ENCODE results near the gene SPP1. TPM values are rescaled to one million over a fixed set of nuclear protein-coding genes. Genes with fewer than 3 reads are reported as not detected.

The SPP1 gene
- total RNA-seq, 2 experiments from 2014 or later, result not detected

DNA sequence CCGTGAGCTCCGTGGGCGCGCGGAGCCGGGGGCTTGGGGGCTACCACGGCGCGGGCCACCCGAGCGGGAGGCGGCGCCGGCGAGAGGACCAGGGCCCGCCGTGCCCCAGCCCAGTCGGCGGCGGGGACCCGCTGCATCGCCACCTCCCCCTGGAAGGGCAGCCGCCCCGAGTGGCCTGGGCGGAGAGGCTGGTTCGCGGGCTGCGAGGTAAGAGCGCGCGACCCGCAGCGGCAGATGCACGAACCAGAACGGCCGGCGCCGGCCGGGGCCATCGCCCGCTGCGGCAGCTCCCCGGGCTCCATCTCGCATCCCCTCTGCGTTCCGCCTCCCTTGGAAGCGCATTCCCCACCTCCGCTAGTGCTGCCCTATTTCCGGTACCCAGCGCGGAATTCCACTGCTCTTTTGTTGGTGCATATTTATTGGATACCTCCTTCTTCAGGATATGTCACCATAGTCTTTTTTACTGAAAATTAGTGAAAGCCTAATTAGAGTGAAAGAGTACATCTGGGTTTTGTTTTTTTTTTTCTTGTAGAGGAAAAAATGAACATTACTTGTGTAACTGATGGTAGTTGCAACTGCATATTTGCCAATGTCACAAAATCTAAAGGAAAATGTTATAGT lies 32.7 kb downstream of the SPP1 start:
- ChIA-PET POLR2A (no interaction called here), CTCF (no interaction called here)
- H3K36me3 Mint-ChIP-seq (ENCODE audit: low read depth), result peaks cover 9% of the 10 kb centered on the region
- peak overlapping the region; percentile 97 for H3K4me3 Mint-ChIP-seq
- H3K4me1 Mint-ChIP-seq (ENCODE audit: low read depth), result peaks cover 35% of the 10 kb centered on the region
- no peaks in the 10 kb centered on the region for H3K9me3 ChIP-seq (ENCODE audit: control insufficient read depth in 1 of 2, insufficient read depth in 1 of 2, low read length in 2 of 2)
- TF ChIP-seq, protein P1, sequence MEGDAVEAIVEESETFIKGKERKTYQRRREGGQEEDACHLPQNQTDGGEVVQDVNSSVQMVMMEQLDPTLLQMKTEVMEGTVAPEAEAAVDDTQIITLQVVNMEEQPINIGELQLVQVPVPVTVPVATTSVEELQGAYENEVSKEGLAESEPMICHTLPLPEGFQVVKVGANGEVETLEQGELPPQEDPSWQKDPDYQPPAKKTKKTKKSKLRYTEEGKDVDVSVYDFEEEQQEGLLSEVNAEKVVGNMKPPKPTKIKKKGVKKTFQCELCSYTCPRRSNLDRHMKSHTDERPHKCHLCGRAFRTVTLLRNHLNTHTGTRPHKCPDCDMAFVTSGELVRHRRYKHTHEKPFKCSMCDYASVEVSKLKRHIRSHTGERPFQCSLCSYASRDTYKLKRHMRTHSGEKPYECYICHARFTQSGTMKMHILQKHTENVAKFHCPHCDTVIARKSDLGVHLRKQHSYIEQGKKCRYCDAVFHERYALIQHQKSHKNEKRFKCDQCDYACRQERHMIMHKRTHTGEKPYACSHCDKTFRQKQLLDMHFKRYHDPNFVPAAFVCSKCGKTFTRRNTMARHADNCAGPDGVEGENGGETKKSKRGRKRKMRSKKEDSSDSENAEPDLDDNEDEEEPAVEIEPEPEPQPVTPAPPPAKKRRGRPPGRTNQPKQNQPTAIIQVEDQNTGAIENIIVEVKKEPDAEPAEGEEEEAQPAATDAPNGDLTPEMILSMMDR (IDR thresholded peaks at IDR 0.05), result no peak
- no peaks in the 10 kb centered on the region for H3K27me3 Mint-ChIP-seq
- DNase-seq (peak in 6 of 14 experiments; percentile 8 to 37 (median 28)), ATAC-seq (ENCODE audit: poor library complexity) (no peak)
- H3K9me3 Mint-ChIP-seq, result no peaks in the 10 kb centered on the region
- no peak overlapping the region for H3K27ac ChIP-seq (ENCODE audit: low read depth in 1 of 2, low read length in 2 of 2)
- intact Hi-C loops (cut with DNase I, micrococcal nuclease), result loop anchor here in 1 of 2 experiments (10.0 kb wide), 1 partner anchor 1107 kb away; the partner anchor contains the start of gene TIGD2
- no peaks in the 10 kb centered on the region for H3K27me3 ChIP-seq (ENCODE audit: control insufficient read depth in 1 of 2, insufficient read depth in 2 of 2, low read length in 2 of 2)
- peaks cover 8% of the 10 kb centered on the region for H3K4me1 ChIP-seq (ENCODE audit: insufficient read depth, low read length)
- H3K27ac Mint-ChIP-seq, result no peak overlapping the region
- H3K36me3 ChIP-seq (ENCODE audit: insufficient read depth, low read length), result no peaks in the 10 kb centered on the region
- H3K4me3 ChIP-seq (ENCODE audit: low read length), result peak overlapping the region; percentile 43

DNA sequence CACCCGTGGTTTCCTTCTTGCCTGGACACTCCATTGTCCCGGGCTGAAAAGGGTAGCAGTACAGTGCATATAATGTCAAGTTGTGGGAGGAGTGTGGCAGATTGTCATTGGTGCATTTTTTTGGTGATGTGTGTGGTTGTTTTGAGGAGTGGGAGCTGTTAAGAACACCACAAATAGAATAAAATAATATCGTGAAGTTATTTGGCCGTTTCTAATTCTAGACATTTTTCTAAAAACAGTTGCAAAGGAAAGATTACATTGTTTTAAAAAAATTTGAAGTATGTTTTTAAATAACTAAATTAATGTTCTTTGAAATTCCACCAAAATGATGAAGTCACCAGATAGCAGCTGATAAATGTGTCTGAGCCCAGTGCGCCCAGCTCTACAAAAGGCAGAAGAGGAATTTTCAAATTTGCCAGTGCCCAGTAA lies 33.2 kb downstream of the SPP1 start:
- Mint-ChIP-seq H3K4me1 (ENCODE audit: low read depth) (peaks cover 36% of the 10 kb centered on the region), H3K4me3 (peak overlapping the region; percentile 97), H3K9me3 (no peaks in the 10 kb centered on the region), H3K36me3 (ENCODE audit: low read depth) (peaks cover 9% of the 10 kb centered on the region), H3K27ac (no peak overlapping the region), H3K27me3 (no peaks in the 10 kb centered on the region)
- intact Hi-C loops (cut with DNase I, micrococcal nuclease), result loop anchor here in 1 of 2 experiments (10.0 kb wide), 1 partner anchor 1106 kb away; the partner anchor contains the start of gene TIGD2
- POLR2A ChIA-PET, result no interaction called here
- no peak overlapping the region for H3K27ac ChIP-seq (ENCODE audit: low read depth in 1 of 2, low read length in 2 of 2)
- H3K4me3 ChIP-seq (ENCODE audit: low read length), result peak overlapping the region; percentile 43
- TF ChIP-seq, protein P1 (IDR thresholded peaks at IDR 0.05), result no peak
- H3K9me3 ChIP-seq (ENCODE audit: control insufficient read depth in 1 of 2, insufficient read depth in 1 of 2, low read length in 2 of 2), result no peaks in the 10 kb centered on the region
- DNase-seq (no peak), ATAC-seq (ENCODE audit: poor library complexity) (no peak)
- peaks cover 8% of the 10 kb centered on the region for H3K4me1 ChIP-seq (ENCODE audit: insufficient read depth, low read length)
- CTCF ChIA-PET, result no interaction called here
- H3K36me3 ChIP-seq (ENCODE audit: insufficient read depth, low read length), result no peaks in the 10 kb centered on the region
- no peaks in the 10 kb centered on the region for H3K27me3 ChIP-seq (ENCODE audit: control insufficient read depth in 1 of 2, insufficient read depth in 2 of 2, low read length in 2 of 2)

DNA sequence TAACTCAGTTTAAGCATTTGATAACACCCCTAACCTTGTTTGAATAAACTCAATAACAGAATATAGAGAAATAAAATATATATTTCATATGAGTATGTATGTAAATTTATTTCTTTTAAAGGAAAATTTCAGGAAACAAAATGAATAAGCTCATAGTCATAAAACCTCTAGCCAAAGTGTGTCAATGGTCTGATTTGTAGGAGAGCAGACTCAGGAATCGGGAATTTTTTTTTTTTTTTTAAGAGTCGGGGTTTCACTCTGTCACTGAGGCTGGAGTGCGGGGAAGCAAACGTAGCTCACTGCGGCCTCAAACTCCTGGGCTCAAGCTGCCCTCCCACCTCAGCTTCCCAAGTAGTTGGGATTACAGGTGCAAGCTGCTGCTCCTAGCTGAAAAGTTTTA lies 34.4 kb downstream of the SPP1 start:
- TF ChIP-seq, protein P1 (IDR thresholded peaks at IDR 0.05), result no peak

More for the DNA sequence above, 34.4 kb downstream of the SPP1 start:
- Mint-ChIP-seq H3K4me3 (no peak overlapping the region), H3K27ac (no peak overlapping the region), H3K9me3 (no peaks in the 10 kb centered on the region), H3K36me3 (ENCODE audit: low read depth) (peaks cover 9% of the 10 kb centered on the region), H3K27me3 (no peaks in the 10 kb centered on the region), H3K4me1 (ENCODE audit: low read depth) (peaks cover 36% of the 10 kb centered on the region)
- DNase-seq (no peak), ATAC-seq (ENCODE audit: poor library complexity) (no peak)
- peaks cover 8% of the 10 kb centered on the region for H3K4me1 ChIP-seq (ENCODE audit: insufficient read depth, low read length)
- no peak overlapping the region for H3K4me3 ChIP-seq (ENCODE audit: low read length)
- H3K27me3 ChIP-seq (ENCODE audit: control insufficient read depth in 1 of 2, insufficient read depth in 2 of 2, low read length in 2 of 2), result no peaks in the 10 kb centered on the region
- ChIA-PET POLR2A (no interaction called here), CTCF (no interaction called here)
- H3K9me3 ChIP-seq (ENCODE audit: control insufficient read depth in 1 of 2, insufficient read depth in 1 of 2, low read length in 2 of 2), result no peaks in the 10 kb centered on the region
- no peaks in the 10 kb centered on the region for H3K36me3 ChIP-seq (ENCODE audit: insufficient read depth, low read length)
- intact Hi-C loops (cut with DNase I, micrococcal nuclease), result loop anchor here in 1 of 2 experiments (10.0 kb wide), 1 partner anchor 1105 kb away; the partner anchor contains the start of gene TIGD2
- no peak overlapping the region for H3K27ac ChIP-seq (ENCODE audit: low read depth in 1 of 2, low read length in 2 of 2)

Data from CD4-positive, alpha-beta T cell (primary cell).